NCI-H748 (cell line): ENCODE measurements around the gene GADD45GIP1.
A peak's percentile ranks its signal among the peaks of the same experiment; 100 is the strongest.

Experiments used
- DNase-seq: peaks from one replicate; lab custom pipeline; 2025; ENCODE audit not compliant: unreplicated experiment; lab: John Stamatoyannopoulos, UW

The GADD45GIP1 gene

DNA sequence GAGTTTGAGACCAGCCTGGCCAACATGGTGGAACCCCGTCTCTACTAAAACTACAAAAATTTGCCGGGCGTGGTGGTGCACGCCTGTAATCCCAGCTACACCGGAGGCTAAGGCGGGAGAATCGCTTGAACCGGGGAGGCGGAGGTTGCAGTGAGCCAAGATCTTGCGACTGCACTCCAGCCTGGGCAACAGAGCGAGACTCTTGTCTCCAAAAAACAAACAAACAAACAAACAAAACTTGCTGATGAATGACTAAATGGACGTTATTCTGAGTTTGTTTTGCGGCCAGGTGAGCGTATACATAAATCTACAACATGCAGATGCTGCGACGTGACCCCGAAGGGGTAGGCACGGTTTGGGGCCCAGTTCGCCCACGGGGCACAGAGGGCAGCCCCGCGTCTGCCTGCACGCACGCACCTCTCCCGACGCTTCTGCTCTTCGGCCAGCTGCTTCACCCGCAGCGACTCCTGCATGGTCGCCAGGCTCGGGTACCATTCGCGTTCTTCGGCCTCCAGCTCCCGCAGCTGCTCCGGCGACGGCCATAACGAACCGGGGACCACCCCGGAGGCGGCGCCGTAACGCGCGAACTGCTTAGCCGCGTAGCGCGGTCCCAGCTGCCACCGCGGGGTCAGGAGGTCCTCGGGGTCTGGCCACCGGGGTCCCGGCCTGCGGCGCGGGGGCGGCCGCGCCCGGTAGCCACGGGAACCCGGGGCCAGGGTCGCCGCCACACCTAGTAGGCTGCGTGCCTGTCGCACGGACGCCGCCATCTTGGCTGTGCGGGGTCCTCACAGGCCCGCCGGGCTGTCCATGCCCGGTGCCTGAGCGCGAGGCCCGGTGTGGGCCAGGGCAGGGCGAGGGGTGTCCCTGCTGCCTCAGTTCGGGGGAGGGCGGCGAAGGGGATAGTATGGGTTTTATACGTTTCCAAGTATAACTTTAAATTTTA lies at the start of gene GADD45GIP1:
Gene GADD45GIP1, minus strand, starts transcription at position 778 of the 943 bp plus-strand sequence. Its CDS starts 11 bp downstream, at position 767.
- DNase-seq, result peak; percentile 78

DNA sequence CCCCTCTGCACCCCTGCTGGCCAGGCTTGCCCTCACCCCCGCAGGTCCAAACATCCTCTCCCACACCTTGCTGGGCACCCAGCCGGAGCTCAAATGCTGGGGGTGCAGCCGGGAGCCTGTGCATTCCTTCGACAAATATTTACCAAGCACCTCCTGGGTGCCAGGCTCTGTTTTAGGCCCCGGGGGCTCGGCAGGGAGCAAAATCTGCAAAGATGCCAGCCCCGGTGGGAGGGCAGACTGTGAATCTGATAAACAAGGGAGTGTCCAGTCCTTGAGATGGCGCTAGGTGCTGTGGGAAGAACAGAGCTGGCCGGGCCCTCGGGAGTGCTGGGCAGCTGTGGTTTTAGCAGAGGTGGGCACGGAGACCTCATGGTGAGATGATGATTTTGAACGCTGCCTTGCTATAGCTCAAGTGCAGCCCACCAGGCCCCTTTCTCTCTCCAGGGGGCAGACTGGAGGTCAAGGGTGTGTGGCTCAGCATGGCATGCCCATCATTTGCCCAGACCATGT lies 48.9 kb upstream of the GADD45GIP1 start:
- no peak for DNase-seq

DNA sequence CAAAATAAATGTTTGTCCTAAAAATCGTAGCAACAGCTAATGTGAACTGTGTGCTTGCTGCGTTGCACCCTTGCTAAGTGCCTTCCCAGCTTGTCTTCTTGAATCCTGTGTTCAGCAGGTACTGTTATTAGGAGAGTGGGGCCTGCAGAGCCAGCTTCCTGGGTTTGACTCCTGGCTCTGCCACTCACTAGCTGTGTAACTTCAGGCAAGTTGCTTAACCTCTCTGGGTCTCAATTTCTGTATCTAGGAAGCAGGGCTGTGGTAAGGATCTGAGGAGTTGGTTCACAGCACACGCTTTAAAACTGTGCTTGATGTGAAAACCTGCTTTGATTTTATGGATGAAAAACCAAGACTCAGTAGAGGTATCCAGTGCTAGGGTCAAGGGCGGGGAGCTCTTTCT lies 48.2 kb upstream of the GADD45GIP1 start:
- DNase-seq, result no peak

DNA sequence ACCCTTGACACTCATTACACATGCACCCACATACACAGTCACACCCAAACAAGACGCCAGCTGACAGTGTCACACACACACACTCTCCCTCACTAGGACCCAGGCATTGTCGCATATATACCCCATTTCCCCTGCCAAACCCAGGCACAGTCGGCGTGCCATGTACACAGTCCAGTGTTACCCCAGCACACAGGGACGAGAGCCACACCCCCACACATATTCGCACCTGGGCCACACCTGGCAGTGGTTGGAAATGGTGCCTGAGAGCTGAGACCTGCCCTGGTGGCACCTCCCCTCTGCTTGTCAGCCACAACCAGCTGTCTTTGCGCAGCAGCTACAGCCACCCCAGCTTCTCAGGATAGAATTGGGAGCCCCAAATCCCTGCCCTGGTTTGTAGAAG lies 47.2 kb upstream of the GADD45GIP1 start:
- no peak for DNase-seq

DNA sequence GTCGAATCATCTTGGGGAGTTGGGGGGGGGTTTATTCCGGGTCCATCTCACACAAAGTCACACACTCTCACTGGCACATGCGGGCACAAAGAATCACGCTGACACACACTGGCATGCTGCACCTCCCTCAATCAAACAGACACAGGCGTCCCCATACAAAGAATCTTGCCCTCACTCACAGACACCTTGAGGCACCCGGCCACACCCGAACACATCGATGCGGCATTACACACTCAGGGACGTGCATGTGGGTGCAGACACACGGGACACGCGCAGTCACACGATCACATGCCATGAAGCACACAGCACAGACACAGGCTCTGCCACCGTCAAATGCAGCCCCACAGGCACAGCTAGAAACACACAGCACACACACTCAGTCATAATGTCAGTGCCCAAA lies 46.1 kb upstream of the GADD45GIP1 start:
- DNase-seq, result no peak

DNA sequence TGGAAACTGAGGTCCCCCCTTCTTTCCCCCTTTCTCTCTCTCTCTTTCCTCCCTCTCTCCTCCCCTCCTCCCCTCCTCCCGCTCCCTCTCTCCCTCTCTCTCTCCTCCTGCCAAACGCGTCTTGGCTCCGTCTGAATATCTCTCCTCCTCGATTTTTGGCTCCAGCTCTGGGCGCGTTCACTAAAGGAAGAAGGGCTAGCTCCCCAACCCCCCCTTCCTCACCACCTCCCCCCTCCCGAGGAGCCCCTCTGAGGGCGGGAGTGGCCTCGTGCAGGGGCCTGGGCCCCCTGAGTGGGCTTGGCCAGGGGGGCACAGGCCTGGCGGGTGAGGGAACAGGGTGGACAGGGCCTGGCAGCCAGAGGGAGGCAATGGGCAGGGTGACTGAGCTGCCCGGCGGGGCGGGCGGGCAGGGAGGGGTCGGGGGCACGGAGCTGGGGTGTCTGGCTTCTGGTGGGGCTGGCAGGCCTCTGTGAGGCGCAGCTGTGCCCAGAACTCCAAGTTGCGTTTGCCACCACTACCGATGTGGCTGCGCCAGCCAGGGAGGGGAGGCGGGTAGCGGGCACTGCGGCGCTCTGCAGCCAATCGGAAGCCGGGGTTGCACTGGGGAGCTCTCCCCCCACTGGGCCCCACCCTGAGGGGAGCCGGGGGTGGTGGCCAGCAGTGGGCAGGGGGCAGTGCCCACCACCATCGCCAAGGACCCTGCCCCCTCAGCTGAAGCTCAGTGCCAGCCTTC lies 45.3 kb upstream of the GADD45GIP1 start:
- no peak for DNase-seq

DNA sequence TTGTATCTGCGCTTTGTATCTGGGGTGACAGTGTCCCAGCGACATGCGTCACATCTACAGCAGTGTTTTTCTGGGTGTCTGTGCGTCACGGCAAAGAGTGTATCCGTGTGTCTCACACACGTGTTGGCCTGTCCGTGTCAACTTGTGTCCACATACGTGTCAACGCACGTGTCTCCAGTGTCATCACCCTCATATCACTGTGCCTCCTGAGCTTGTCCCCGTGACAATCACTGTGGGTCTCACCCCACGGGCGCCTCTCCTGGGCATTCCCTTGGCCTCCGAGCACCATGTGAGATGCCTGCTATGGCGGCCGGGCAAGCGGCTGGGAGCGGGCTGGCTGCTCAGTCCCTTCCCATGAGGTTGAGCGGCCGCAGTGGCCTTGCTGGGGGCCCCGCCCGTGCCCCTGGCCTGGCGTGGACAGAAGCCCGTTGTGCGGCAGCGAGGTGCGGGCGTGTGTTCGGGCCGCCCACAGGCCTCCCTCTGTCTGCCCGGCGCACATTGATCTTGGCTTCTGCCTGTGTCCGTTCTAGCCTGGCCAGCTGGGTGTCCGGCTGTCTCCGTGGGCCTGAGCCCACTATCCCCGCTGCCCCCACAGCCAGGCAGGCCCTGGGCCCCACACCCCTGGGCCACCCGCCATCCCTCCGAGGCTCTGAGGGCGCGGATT lies 44.6 kb upstream of the GADD45GIP1 start:
- DNase-seq, result no peak

DNA sequence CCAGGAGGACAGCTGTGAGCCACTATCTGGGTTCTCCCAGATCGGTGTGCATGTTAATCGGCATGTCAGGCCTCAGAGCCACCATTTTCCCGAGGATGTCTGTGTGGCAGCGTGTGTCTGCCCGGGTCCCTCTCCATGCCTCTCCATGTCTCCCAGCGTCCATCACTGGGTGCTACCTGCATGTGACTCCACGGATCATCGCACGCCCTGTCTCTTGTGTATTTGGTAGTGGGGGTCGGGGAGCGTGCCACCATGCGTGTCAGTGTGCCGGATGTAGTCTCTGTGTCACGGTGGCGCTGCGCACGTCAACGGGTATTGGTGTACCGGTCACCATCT lies 44.1 kb upstream of the GADD45GIP1 start:
- DNase-seq, result no peak

DNA sequence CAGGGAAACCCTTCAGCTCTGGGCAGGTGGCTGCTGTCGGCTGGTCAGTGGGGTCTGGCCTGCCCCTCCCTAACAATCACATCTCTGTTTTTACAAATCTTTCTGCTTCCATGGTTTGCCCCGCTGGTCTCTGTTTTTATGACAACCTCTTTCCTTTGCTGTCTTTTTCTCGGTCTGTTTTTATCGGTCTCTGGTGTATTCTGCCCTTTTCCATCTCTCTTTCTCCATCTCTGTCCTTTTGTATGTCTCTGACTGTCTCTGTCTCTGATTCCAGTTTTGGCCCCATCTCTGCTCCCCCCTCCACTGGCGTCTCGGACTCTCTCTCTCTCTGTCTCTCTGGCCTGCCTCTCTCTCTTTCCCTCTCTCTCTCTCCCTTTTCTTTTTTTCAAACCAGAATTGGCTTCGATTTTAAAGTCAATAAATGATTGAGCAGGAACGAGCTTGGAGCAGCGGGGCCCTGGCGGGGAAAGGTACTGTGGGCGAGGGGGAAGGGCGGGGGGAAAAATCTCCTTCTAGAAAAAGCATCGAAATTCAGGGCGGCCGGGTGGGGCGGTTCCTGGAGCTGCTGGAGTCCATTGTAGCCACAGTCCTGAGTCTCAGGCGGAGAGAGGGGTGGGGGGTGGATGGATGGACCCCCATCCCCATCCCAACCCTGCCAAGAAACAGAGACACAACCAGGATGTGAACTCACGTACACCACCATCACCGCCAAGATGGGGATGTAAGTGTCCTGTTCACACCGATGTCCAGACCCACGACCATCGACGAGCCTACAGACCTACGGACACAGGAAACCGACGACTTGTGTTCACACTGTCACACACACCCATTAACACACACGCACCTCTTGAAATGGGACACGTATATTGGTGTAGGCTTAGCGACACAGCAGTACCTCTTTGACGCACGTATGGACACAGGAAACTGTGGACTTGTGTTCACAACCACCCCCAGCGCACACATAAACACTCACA lies 41.2 kb upstream of the GADD45GIP1 start:
- no peak for DNase-seq

DNA sequence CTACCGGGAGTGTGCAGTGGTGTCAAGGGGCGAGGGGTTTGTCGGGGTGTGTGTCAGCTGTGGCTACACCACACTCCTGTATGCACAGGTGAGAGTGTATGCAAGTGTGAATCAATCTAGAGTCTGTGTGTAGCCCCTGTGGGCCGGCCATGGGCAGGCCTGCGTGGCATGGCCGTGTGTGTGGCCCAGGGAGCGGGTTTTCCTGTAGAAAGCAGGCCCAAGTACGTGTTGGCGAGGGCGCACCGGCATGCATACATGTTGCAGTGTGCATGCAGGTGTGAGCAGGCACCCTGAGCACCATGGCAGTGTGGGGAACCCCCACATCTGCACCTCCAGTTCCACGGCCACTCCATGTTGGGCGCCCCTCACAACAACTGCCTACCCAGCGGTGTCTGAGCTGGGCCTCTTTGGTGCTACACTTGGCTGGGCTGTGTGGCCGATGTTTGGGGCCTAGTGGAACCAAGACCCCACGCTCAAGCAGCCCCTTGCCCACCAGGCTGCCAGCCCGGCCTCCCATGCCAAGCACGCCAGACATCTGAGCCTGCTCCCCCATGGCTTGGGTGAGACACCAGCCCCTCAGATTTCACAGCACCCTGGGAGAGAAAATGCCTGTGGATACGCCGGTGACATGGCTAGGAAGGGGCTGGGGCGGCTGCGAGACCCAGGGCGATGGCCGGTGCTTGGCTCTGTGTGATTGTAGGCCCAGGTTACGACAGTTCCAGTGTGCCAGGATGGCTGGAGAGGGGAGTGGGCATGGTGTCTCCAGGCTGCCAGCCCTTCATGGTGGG lies 40.4 kb upstream of the GADD45GIP1 start:
- no peak for DNase-seq

DNA sequence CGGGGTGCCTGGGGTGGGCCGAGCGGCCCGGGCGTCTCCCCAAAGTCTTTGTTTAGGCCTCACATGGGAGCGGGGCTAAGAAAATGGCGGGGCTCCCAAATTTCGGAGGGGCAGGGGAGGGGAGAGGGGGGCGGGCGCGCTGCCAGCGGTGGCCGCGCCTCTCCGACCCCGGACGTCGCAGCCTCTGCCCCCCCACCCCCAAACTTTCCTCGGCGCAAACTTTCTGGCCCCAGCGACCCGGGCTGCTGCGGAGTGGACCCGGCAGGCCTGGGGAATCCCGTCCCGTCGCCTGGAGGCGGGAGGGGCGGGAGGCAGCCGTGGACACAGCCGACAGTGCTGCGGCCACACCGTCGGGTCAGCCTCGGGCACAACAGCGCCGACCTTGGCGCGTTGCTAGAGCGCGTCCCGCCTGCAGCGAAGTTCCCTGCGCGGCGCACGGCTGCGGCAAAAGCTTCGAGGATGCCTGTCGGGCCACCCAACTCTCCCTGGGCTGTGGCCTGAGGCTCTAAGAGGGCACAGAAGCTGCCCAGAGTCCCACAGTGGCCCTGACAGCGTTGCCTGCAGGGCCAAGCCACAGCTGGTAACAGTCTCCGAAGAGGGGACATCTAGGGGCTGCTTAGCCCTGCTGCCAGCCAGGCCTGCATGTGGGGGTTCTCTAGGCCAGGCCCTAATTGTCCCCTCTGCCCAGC lies 39.5 kb upstream of the GADD45GIP1 start:
- DNase-seq, result no peak

DNA sequence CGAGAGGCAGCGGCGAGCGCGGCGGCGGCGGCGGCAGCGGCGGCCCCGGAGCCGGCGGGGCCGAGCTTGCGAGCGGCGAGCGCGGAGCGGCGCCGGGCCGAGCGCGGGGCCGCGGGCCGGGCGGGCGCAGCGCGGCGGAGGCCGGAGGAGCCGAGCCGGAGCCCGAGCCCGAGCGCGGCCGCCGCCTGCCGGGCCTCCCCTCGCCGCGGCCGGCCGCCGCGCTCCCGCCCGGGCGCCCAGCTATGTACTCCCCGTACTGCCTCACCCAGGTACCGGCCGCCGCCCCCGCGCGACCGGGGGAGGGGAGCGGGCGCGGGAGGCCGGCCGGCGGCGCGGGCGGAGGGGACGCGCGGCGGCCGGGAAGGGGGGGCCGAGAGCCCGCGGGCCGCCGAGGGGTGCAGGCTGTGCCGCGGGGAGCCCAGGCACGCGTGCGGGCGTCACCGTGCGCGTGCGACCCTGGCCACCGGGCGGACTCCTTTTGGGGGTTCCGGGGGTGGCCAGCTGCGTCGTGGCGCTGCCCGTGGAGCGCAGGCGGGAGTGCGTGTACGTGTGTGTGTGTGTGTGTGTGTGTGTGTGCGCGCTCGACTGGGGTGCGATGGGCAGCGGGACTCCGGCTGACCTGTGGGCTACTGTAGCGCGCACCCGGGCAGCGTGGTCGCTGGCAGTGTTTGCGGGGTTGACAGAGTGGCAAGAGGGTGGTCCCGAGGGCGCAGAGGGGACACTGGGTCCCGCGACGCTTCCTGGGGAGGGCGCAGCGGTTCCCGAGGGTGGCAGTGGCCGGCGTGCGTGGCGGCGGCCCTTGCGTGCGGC lies 38.8 kb upstream of the GADD45GIP1 start:
- peak; percentile 30 for DNase-seq

DNA sequence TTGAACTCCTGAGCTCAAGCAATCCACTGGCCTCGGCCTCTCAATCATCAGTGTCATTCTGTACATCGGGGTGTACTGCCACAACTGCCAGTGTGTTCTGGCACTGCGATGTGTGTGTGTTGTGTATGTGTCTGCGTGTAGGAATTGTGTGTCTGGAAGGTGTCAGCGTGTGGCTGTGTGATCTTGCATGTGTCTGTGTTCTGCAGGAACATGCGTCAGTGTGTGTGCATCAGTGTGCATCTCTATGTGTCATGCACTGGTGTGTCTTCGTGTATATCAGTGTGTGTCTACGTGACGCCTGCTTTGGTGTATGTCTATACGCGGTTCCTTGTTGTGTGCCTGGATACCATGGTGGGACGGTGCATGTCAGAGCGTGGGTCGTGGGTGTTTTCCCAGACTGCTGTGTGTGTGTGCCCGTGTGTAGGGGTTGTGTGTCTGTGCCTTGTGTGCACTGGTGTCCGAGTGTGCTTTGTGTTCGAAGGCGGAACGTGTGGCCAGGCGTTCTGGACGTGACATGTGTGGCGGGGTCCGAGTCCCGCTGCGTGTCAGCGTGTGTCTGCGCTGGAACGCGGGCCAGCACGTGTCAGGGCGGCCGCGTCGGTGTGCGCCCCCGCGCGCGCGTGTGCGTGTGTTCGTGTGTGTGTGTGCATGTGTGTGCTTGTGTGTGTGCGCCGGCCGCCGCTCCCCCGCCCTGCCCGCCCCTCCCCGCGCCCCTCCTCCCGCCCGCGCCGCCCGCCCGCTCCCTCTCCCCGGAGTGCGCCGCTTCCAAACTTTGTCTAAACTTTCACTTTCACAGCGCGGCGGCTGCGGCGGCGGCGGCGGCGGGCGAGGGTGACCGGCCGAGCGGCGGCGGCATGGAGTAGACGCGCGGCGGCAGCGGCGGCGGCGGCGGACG lies 37.9 kb upstream of the GADD45GIP1 start, which contains the start of gene NFIX:
Gene NFIX, plus strand, starts transcription at position 775 of the 895 bp plus-strand sequence. CDS start 363 bp downstream, outside the sequence.
- DNase-seq, result peak; percentile 30

DNA sequence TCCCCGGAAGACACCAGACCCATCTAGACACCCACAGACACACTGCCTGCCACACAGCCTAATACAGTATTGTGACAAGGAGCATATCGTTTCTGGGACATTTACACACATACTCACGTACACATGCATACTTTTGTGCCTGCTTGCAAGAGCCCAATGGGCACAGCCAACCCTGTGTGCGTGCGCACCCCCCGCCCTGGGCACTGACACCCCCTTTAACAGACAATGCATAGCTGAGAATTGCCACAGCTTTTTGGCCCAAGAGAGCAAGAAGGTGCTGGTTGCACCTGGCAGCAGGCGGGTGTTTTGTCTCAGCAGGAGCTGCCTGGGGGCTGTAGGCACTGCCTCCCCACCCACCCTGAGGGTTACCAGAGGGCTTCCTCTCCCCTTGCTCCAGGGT lies 36.5 kb upstream of the GADD45GIP1 start:
- no peak for DNase-seq

DNA sequence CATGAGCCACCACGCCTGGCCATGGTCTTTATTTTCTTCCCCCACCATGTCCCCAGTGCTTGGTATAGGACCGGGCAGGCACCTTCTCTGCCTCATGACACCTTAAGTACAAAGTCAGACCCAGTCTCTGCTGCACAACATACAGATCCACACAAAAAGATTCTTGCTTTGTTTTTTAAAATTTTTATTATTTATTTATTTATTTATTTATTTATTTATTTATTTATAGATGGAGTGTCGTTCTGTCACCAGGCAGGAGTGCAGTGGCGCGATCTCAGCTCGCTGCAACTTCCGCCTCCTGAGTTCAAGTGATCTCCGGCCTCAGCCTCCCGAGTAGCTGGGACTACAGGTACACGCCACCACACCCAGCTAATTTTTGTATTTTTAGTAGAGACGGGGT lies 35.7 kb upstream of the GADD45GIP1 start:
- DNase-seq, result no peak

DNA sequence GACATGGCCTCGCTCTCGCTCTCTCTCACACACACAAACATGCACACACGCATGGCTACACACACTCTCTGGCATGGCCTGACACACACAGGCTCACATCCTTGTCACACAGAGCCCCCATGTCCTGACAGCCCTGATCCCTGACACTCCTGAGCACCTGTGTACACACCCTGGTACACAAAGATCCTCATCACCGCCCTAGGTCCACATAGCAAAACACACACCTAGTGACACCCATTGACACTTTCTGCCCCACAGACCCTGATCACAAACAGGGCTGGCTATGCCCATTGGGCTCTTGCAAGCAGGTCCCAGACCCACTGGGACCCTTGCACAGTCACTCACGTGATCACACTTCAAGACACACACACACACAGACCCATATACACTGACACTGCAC lies 34.3 kb upstream of the GADD45GIP1 start:
- no peak for DNase-seq

DNA sequence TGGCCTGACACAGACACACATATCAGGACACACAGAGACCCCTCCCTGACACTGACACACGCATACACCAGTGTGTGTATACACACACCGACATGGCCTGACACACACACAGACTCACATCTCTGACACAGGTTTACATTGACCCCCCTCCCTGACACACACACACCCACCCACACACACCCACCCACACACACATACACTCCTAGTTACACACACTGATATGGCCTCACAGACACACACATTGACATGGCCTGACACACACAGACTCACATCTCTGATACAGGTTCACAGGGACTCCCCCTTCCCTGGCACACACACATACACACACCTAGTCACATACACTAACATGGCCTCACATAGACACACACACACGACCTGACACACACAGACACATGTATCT lies 33.8 kb upstream of the GADD45GIP1 start:
- no peak for DNase-seq
